Spleen (tissue), 11 donors: ENCODE results near the gene RAB44. TPM values are rescaled to one million over a fixed set of nuclear protein-coding genes. Genes with fewer than 3 reads are reported as not detected.

ENCODE experiments used
- DNase-seq: peaks from one replicate; pipeline ENCODE4 v3.0.0-alpha.2; 2020
- H3K27ac ChIP-seq, 8 donors: fragments of 200-600 bp; sonication (generic) in 7 of 8; 1 replicate in 4 of 8; 2 replicates in 4 of 8; pipeline versions ENCODE4 v1.5.0 to v1.8.0; 2016 to 2021; ENCODE audit warnings: inconsistent platforms in 4 of 8, mild to moderate bottlenecking in 4 of 8, moderate library complexity in 1 of 8
- H3K27me3 ChIP-seq, 7 donors: fragments of 200-600 bp; sonication (generic) in 6 of 7; replicated peaks in 1 of 7; 1 replicate in 4 of 7; 2 replicates in 3 of 7; pipeline versions ENCODE4 v1.5.0 to v1.8.0; 2016 to 2021; ENCODE audit warnings: inconsistent platforms in 3 of 7, mild to moderate bottlenecking in 1 of 7
- H3K36me3 ChIP-seq, 6 donors: fragments of 200-600 bp; sonication (generic) in 5 of 6; 1 replicate in 4 of 6; 2 replicates in 2 of 6; pipeline versions ENCODE4 v1.5.0 to v1.8.0; 2016 to 2021; ENCODE audit warnings: inconsistent platforms in 2 of 6
- H3K4me1 ChIP-seq, 6 donors: fragments of 200-600 bp; sonication (generic) in 5 of 6; 1 replicate in 3 of 6; 2 replicates in 3 of 6; pipeline versions ENCODE4 v1.5.0 to v1.8.0; 2016 to 2021; ENCODE audit warnings: inconsistent platforms in 3 of 6
- H3K4me3 ChIP-seq, 8 donors: fragments of 200-600 bp; sonication (generic) in 7 of 8; 1 replicate in 4 of 8; 2 replicates in 4 of 8; pipeline versions ENCODE4 v1.5.0 to v1.8.0; 2016 to 2021; ENCODE audit warnings: inconsistent platforms in 4 of 8, mild to moderate bottlenecking in 4 of 8, moderate library complexity in 2 of 8
- H3K9me3 ChIP-seq, 8 donors: fragments of 200-600 bp; sonication (generic) in 7 of 8; 1 replicate in 4 of 8; 2 replicates in 4 of 8; pipeline versions ENCODE4 v1.5.0 to v1.8.0; 2016 to 2021; ENCODE audit warnings: inconsistent platforms in 4 of 8
- POLR2A ChIP-seq, 3 donors: fragments of 450-650 bp; IDR thresholded peaks; one replicate each; pipeline ENCODE4 v1.5.1; 2017; ENCODE audit warnings: antibody characterized with exemption in 3 of 3, mild to moderate bottlenecking in 1 of 3
- POLR2AphosphoS5 ChIP-seq, 3 donors: sonication (generic); formaldehyde crosslinking; IDR thresholded peaks; one replicate each; pipeline ENCODE4 v1.5.1; 2017; ENCODE audit warnings: antibody characterized with exemption in 3 of 3
- WGBS, 5 donors: extraction: QIAGEN DNeasy Blood & Tissue Kit in 3 of 5; methylation state at CpG; one replicate each; pipeline versions ENCODE4 v1.1.5 to v1.1.7; 2013 to 2018; 5-methylcytosine and 5-hydroxymethylcytosine counted together
- intact Hi-C: fragments of 100-400 bp; cut with DNase I; formaldehyde crosslinking; loops from one replicate; pipeline ENCODE4 v1.15.0; 2023; ENCODE audit warnings: low total_unique reads
- polyA plus RNA-seq, 3 donors: library from polyadenylated mRNA; stranded (reverse); fragments of 200-250 nt; gene quantifications; one replicate each; pipeline ENCODE4 v1.2.1, GENCODE V29; 2013
- total RNA-seq, 7 donors: library from RNA; depleted of rRNA in 3 of 7; stranded (reverse); fragments of >200 nt in 3 of 7; fragmentation: NEBNext Ultra II Directional in 4 of 7; extraction: Animal tissue kit (Norgen Biotek cat#: 25700) in 4 of 7; gene quantifications; one replicate each; pipeline versions ENCODE4 v1.1.0 to v1.2.1, GENCODE V29; 2016 to 2021
- TF ChIP-seq, protein P1 (sequence below), 11 experiments: fragments of 200-600 bp in 7 of 11; fragments of 450-650 bp in 4 of 11; sonication (generic) in 4 of 11; IDR thresholded peaks in 8 of 11; conservative IDR thresholded peaks in 3 of 11; 1 replicate in 7 of 11; 2 replicates in 4 of 11; pipeline versions ENCODE4 v1.4.0 to v1.8.0; 2016 to 2021; ENCODE audit warnings: antibody characterized with exemption in 11 of 11, inconsistent platforms in 4 of 11, mild to moderate bottlenecking in 1 of 11
- donor health status: healthy with polysubstance abuse.
- donor health status: DM: no; HTN: no; CAD: no; lungs with moderate emphysema.
- donor health status: DM: no; HTN: no; CAD: no.
- donor health status: Bipolar disorder and iron deficiency.
- donor health status: healthy.
- donor health status: DM: no; HTN: no; CAD: no.
- donor health status: DM: yes; HTN: yes; CAD: no.

The RAB44 gene
- total and polyA plus RNA-seq, 10 donors, result 0.06 to 3.5 (median 0.81) TPM

DNA sequence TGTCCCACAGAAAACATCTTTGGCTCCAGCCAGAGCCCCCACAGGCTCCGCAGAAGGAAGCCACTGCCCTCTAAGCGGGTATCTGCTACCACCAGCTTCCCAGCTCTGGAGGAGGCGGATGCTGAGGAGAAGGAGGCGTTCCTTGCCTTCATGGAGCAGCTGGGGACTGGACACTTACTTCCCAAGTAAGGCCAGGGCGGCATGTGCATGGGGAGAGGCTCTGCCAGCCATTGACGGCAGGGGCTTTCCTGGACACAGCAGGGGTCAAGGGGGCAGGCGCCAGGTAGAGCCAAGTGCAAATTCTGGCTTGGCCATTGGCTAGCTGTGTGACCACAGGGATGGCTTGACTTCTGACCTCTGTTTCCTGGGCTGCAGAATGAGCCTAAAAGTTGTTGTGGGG, 17.8 kb downstream of the RAB44 start:
- intact Hi-C loops, result no loop called here
- peaks cover 0 to 9% (median 0%) of the 10 kb centered on the region in 6 donors for H3K4me1 ChIP-seq
- WGBS, 5 donors, result 81 to 96% (median 92%) methylated on average over 3 to 7 of the region's 7 CpGs

DNA sequence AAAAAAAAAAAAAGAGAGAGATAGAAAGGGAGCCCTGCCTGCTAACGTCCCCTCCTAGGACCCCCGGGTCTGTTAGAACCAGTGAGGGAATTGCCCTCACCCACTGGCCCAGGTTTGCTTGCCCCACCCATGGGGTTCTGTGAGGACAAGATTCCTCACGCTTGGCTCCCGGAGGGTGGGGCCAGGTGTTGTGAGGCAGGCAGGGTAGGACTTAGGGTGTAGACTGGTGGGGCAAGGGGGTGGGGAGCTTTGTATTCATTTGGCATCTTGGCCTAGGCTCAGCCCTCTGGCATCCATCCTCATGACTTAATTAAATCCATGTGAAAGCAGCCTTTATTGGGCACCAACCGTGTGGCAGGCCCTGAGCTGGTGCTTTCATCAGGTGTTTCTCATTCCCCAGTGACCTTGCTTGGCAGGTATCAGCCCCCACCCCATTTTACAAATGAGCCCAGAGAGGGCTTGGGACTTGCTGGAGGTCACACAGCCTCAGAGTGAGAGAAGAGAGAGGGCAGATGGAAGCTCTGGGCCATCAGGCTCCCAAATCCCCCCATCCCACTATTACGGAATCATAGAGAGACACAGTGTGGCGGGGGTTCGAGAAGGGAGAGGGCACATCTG, 19.0 kb downstream of the RAB44 start:
- intact Hi-C loops, result no loop called here
- H3K27me3 ChIP-seq, result no peaks in the 10 kb centered on the region
- no peak overlapping the region for H3K27ac ChIP-seq
- TF ChIP-seq, protein P1, sequence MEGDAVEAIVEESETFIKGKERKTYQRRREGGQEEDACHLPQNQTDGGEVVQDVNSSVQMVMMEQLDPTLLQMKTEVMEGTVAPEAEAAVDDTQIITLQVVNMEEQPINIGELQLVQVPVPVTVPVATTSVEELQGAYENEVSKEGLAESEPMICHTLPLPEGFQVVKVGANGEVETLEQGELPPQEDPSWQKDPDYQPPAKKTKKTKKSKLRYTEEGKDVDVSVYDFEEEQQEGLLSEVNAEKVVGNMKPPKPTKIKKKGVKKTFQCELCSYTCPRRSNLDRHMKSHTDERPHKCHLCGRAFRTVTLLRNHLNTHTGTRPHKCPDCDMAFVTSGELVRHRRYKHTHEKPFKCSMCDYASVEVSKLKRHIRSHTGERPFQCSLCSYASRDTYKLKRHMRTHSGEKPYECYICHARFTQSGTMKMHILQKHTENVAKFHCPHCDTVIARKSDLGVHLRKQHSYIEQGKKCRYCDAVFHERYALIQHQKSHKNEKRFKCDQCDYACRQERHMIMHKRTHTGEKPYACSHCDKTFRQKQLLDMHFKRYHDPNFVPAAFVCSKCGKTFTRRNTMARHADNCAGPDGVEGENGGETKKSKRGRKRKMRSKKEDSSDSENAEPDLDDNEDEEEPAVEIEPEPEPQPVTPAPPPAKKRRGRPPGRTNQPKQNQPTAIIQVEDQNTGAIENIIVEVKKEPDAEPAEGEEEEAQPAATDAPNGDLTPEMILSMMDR (IDR thresholded peaks at IDR 0.05 in 8 of 11, conservative IDR thresholded peaks at IDR 0.05 in 3 of 11), result no peak
- TF ChIP-seq POLR2AphosphoS5 (IDR thresholded peaks at IDR 0.05) (no peak), POLR2A (IDR thresholded peaks at IDR 0.05) (no peak)
- H3K36me3 ChIP-seq, result peaks cover 0 to 74% (median 0%) of the 10 kb centered on the region in 6 donors
- DNase-seq, result peak; percentile 40
- no peak overlapping the region for H3K4me3 ChIP-seq
- no peaks in the 10 kb centered on the region for H3K9me3 ChIP-seq
- WGBS, 5 donors, result 80 to 96% (median 90%) methylated on average over 8 of the region's 8 CpGs
- peaks cover 0 to 11% (median 0%) of the 10 kb centered on the region in 6 donors for H3K4me1 ChIP-seq

More for the DNA sequence above, 17.8 kb downstream of the RAB44 start:
- H3K27ac ChIP-seq, result no peak overlapping the region
- H3K9me3 ChIP-seq, result no peaks in the 10 kb centered on the region
- no peaks in the 10 kb centered on the region for H3K27me3 ChIP-seq
- no peak for TF ChIP-seq POLR2AphosphoS5 (IDR thresholded peaks at IDR 0.05)
- TF ChIP-seq, protein P1 (IDR thresholded peaks at IDR 0.05 in 8 of 11, conservative IDR thresholded peaks at IDR 0.05 in 3 of 11), result no peak
- no peak for TF ChIP-seq POLR2A (IDR thresholded peaks at IDR 0.05)
- H3K4me3 ChIP-seq, result no peak overlapping the region
- peak; percentile 45 for DNase-seq
- peaks cover 0 to 65% (median 0%) of the 10 kb centered on the region in 6 donors for H3K36me3 ChIP-seq

DNA sequence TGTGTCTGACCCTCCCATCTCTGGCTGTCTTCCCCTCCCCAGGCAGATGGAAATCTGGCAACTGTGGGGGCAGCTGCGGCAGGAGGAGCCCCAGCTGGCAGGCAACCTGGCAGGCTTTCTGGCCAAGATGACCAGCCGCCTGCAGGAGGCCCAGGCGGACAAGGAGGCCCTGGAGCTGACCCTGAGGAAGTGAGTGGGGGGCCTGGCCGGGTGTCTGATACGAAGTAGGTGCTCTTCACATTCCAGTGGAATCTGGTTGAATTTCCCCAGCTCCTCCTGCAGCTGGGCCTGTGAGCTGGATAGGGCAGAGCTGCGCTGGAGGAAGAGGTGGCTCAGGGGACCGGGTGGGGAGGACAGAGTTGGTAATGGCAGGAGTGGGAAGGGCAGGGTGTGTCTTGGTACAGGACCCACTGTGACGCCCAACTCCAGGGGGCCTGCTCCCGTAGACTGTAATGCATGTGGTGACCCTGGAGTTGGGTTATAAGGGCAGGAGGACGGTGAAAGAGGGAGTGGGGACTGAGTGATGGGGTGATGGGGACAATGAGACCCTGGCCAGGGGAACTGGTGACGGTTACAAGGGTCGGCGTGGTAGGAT, 19.7 kb downstream of the RAB44 start:
- peak; percentile 40 for DNase-seq
- intact Hi-C loops, result no loop called here
- Histone ChIP-seq H3K4me3 (no peak overlapping the region), H3K9me3 (no peaks in the 10 kb centered on the region), H3K27ac (no peak overlapping the region), H3K27me3 (no peaks in the 10 kb centered on the region), H3K4me1 (peaks cover 0 to 11% (median 0%) of the 10 kb centered on the region in 6 donors), H3K36me3 (peaks cover 0 to 81% (median 0%) of the 10 kb centered on the region in 6 donors)
- TF ChIP-seq, protein P1 (IDR thresholded peaks at IDR 0.05 in 8 of 11, conservative IDR thresholded peaks at IDR 0.05 in 3 of 11), result no peak
- 77 to 82% (median 78%) methylated on average over 12 to 13 of the region's 13 CpGs for WGBS, 5 donors

DNA sequence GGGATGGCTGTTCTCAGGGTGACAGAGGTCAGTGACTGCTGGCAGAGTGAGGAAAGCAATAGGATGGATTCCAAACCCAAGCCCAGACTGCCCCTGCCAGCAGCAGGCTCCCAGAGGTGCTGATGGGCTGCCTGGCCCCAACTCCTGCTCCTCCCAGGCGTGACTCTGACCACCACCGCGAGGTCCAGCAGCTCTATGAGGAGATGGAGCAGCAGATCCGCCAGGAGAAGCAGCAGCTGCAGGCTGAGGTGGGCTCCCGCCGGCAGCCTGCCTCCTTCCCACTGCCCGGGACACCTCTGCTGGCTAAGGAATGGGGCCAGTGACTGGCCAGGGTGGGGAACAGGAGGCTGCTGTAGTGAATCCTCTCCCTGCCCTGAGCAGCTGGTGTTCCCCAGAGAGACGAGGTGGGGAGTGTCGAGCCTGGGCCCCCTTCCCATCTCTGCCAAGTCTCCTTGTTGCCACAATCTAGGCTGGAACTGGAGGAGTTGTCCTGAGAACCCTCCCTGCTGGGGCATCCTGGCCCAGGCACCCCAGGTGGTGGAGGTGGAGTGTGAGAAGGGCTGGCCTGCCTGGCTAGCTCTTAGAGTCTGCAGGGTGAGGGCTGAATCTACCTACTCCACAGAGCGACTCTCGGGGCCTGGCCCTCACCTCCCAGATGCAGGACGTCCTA, 20.4 kb downstream of the RAB44 start:
- no peak overlapping the region for H3K27ac ChIP-seq
- H3K9me3 ChIP-seq, result no peaks in the 10 kb centered on the region
- intact Hi-C loops, result no loop called here
- peaks cover 0 to 86% (median 0%) of the 10 kb centered on the region in 6 donors for H3K36me3 ChIP-seq
- no peaks in the 10 kb centered on the region for H3K27me3 ChIP-seq
- peaks cover 0 to 11% (median 0%) of the 10 kb centered on the region in 6 donors for H3K4me1 ChIP-seq
- peak; percentile 66 for DNase-seq
- no peak overlapping the region for H3K4me3 ChIP-seq
- TF ChIP-seq, protein P1 (IDR thresholded peaks at IDR 0.05 in 8 of 11, conservative IDR thresholded peaks at IDR 0.05 in 3 of 11), result no peak
- TF ChIP-seq POLR2AphosphoS5 (IDR thresholded peaks at IDR 0.05), result no peak
- TF ChIP-seq POLR2A (IDR thresholded peaks at IDR 0.05), result no peak
- 72 to 87% (median 82%) methylated on average over 9 to 12 of the region's 12 CpGs for WGBS, 5 donors
